ENCODE data around the gene SIK3.
A peak's percentile ranks its signal among the peaks of the same experiment; 100 is the strongest.

The SIK3 gene

GRCh38 chr11:116888884-116889549, 209.2 kb downstream of the SIK3 start:
- no peak for DNase-seq

- no peak for DNase-seq
Observed at GRCh38 chr11:116888024-116888423, 210.2 kb downstream of the SIK3 start.

DNA sequence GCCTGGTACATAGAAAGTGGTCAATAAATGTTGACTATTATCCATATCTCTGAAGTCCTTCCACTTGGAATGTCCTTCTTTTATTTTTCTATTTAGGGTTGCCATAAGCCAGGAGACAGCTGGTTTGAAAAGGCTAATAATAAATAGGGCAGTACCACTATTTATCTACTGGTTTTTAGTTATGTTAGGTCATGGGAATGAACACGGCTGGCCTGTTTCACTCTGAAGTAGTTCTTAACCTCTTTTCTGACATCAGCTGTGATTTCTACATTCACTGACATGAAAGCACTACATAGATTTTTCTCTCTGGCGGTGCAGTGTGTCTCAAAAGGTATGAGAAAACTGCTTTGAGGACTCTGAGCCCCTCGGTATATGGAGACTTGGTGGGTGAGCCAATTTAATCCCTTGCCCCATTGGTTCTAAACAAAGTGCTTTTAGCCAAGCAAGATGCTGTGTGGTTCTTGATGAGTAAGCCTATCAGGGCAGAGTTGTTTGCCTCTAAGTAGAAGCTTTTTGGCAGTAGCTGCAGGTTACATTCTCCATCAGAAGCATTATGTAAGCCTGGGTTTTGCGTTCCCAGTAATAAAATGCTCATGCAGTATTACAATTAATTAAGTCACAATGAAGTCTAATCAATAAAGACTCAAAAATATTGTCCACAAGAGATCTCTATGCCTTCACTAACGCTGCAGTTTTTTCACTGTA, 212.1 kb downstream of the SIK3 start:
- DNase-seq, result no peak

GRCh38 chr11:116882386-116882785, 215.8 kb downstream of the SIK3 start:
- no peak for DNase-seq

DNA sequence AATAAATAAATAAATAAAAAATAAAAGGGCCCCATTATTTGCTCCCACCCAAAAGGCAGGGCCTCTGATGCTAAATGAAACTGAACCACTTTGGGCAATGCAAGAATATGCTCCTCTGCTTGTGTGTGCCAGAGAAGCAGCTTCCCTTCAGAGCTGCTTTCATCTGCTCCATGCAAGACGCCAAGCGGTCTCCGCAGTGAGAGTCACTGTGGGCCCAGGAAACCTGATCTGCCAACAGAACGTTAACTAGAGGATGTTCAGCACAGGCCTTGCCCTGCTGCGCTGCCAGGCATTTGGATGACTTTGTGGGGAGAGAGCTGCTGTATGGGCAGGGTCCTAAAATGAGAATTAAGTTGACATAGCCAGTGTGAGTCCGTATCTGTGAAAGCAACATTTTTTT, 217.1 kb downstream of the SIK3 start:
- DNase-seq, result no peak

DNA sequence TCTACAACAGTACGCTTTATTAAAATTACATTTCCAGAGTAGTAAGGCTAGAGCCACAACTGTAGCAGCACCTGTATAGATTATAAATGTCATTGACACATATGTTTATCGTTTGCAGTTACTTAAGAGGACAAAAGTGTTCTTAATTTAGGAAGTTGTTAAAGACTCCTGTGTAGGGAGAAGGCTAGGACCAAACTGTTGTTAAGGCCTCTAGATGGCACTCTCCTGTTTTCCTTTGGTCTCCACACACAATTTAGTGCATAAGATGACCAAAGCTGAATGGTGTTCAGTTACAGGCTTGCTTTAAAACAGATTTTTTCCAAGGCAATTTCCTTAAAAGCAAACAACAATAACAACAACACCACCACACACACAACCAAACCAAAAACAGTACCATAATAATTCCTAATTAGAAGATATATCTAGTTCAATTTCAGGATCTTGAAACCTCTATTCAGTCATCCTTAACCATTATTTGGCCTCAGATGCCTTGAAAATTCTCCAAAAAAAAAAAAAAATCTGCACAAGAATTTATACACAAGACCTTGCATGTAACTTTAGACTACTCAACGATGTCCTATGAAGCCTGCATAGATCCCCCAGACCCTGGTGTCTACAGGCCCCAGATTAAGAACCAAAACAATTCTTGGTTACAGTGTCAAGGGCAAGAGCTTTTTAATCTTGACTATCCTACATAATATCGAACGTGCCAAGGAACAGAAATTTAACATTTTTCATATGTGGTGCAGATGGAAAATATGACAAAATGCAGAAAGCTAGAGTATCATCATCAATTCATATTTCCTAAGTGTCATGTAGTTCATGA, 218.2 kb downstream of the SIK3 start:
- peak; percentile 69 for DNase-seq

- DNase-seq, result no peak
Observed at GRCh38 chr11:116876656-116877055, 221.6 kb downstream of the SIK3 start.

- DNase-seq, result no peak
Observed at GRCh38 chr11:116875194-116875593, 223.0 kb downstream of the SIK3 start.

DNA sequence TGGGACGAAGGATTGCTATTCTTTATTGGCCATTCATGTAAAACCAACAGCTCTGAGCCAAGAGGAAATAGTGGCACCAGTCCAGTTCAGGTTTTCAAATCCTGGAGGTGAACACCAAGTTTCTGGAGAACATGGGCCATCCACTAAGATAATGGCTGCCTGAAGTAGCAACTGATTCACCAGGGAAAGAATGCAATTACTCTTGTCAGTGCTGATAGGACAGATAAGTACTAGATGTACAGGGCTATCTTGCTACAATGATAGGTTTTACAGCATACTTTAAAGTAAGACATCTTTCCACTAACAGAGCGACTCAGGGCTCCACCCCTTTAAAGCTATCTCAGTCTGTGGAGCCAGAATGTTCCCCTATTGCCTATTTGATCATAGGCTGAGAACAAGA, 224.0 kb downstream of the SIK3 start:
- DNase-seq, result no peak

- DNase-seq, result no peak
Observed at GRCh38 chr11:116873381-116873780, 224.8 kb downstream of the SIK3 start.

GRCh38 chr11:116871248-116871647, 227.0 kb downstream of the SIK3 start:
- peak; percentile 54 for DNase-seq

GRCh38 chr11:116870054-116870453, 228.2 kb downstream of the SIK3 start:
- no peak for DNase-seq

DNA sequence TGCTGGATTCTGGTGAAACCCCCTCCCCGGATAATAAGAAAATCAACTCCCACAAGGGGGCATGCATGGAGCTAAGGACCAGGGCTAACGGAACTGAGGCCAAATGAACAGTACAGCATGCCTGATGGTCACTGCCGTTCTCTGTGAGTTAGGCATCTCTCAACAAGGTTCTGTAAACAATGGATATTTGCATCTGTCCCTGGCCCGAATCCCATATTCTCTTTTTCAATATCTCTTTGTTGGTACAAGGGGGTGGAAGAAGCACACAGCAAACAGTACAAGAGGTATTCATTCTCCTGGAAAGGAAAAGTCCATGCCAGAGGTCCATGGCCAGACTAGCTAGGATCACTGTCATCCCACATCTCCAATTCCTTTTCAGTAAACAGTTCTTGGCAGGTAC, 228.6 kb downstream of the SIK3 start:
- no peak for DNase-seq

DNA sequence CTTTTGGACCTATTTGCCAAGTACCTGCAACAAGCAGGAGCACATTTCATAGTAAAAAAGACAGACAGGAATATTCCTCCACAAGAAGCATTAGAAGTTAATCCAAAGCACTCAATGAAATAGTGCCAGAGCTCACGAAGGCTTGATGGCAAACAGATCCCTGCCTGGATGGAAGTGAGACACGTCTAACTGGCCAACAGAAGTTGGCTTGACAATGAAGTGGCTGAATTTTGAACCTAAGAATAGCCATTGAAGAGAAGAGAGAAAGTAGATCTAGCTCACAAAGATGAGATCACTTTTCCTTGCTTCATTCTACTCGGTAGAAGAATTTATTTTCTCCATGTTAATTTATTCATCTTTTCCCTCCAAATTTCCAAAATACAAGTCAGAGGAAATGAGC, 230.2 kb downstream of the SIK3 start:
- no peak for DNase-seq

DNA sequence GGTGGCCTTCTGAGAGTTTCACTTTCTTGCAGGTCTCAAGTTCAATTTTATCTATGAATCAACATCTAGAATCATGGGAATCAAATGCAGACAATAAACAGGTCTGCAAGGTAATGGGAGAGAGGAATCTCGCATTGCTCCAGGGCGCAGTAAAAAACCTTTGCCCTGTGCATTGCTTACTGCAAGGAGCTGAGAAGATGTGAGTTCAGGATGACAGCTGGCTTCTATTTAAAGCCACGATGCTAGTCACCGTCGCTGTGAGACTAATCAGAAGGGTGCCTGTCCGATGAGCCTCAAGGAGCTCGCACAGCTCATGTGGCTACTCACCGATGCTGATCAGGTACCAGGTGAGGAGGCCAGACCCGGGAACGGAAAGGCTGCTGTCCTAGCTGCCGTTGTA, 230.6 kb downstream of the SIK3 start:
- no peak for DNase-seq

GRCh38 chr11:116866804-116867455, 231.3 kb downstream of the SIK3 start:
- DNase-seq, result no peak

DNA sequence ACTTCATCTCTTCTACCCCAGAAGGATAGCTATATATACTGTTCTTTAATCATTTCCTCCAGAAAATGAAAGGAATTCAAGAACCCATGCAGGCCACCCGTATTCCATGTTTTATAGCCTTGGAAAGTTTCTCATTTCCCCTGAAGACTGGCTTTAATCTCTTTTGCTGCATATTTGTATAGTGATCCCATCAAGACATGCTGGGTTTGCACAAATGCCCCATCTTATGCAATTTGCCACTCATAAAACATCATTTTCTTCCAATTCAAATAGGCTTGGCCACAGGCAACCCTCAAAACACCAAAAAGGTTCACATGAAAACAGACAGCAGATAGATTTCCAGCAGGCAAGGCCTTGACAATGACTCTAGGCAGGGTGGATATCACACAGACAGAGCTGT, 232.5 kb downstream of the SIK3 start:
- no peak for DNase-seq

GRCh38 chr11:116864531-116864930, 233.7 kb downstream of the SIK3 start:
- DNase-seq, result no peak

DNA sequence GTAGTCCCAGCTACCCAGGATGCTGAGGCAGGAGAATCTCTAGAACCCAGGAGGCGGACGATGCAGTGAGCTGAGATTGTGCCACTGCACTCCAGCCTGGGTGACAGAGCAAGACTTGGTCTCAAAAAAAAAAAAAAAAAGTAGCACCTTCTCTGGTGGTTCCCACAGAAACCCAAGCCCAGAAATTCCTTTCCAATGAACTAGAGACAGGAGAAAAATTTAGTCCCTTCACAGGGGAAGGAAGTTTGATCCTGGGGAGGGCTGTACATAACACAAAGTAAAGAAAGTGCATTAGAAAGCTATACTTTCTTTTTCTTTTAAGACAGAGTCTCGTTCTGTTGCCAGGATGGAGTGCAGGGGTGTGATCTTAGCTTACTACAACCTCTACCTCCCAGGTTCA, 235.3 kb downstream of the SIK3 start:
- no peak for DNase-seq

- DNase-seq, result no peak
Observed at GRCh38 chr11:116862185-116862584, 236.0 kb downstream of the SIK3 start.

DNA sequence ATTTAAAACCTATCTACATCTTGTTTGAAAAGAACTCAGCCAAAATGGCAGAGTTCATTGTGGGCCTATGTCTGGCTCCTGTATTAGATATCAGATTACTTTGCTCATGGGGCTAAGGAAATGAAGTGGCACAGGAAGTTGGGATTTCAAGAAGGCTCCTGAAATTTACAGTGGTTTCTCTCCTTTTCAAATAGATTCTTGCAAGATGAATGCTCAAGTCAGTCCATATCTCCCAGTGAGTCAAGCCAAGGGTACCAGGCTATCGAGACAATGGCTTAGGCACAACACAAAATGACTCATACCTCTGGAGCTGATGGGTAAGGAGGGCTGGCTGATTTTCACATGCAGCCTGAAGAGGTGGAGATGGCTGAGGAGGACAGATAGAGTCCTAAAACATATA, 236.7 kb downstream of the SIK3 start:
- no peak for DNase-seq

DNA sequence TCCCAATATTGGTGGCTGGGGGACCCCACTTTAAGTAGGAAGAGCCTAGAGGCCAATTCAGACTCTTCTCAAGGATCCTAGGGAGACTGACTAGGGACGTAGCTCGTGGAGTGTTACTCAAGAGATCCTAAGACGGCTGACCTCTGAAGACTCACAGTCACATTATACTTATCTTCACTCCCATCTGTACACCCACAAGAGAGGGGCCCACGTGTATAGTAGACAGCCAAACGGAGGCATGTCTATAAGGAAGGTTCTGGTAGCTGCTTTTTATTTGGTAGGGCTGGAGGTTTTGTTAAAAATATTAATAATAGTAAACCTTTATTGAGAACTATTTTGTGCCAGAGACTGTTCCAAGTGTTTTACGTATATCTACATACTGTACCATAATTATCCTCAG, 237.9 kb downstream of the SIK3 start:
- no peak for DNase-seq

DNA sequence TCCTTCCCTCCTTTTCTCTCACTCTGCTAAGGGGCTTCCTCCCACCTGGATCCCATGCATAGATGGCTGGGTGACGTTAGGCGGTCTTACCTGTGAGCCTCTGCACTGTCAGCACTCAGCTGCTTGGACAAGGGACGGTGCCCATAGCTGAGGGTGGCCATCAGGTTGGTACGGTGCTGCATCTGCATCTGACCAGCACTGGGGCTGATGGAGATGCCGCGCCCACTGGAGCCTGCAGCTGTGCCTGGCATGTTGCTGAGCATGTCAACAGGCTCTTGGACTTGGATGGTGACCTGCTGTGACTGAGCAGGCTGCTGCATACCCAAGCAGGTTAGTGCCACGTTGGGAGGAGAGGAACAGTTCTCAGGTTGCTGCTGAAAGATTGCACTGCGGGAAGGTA, 239.1 kb downstream of the SIK3 start:
- DNase-seq, result no peak

DNA sequence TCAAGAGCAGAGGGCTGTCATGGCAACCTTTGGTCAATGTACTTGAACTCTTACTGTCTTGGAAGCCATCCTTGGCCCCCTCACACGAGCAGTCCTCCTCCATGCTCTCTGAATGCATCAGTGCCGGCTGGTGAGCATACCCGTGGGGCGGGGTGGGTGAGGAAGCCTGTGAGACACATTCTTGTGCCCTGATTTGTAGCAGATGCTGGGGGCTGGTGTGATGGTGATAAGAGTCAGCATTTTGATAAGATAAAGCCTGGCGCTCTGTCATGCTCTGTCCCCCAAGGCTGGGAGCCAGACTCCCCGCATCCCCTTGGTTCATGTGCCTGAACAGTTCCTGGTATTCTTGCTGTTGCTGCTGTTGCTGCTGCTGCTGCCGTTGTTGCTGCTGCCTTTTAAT, 240.3 kb downstream of the SIK3 start:
- no peak for DNase-seq

All from suppressor macrophage treated with lipopolysaccharide for 4 hours (primary cell).